Erythroblast (primary cell): Measurements from ENCODE around the gene SV2C.

ENCODE experiments used
- DNase-seq, 2 experiments: peaks; one replicate each; lab custom pipeline; 2025; lab: John Stamatoyannopoulos, UW
- GATA1 ChIP-seq: IDR thresholded peaks from 2 replicates; pipeline ENCODE4 v1.6.1; 2011; ENCODE audit warnings: low read depth, mild to moderate bottlenecking, control low read depth, low read length, moderate library complexity
- POLR2A ChIP-seq: IDR thresholded peaks from 2 replicates; pipeline ENCODE4 v1.6.1; 2011; ENCODE audit warnings: mild to moderate bottlenecking, low read length

Gene SV2C

GRCh38 chr5:76125888-76126287 lies 42.7 kb downstream of the SV2C start:
- DNase-seq = no peak
- TF ChIP-seq GATA1 (no peak), POLR2A (no peak)

- DNase-seq = no peak
- no peak for TF ChIP-seq POLR2A
- TF ChIP-seq GATA1 = no peak
These were observed 50.8 kb downstream of the SV2C start for GRCh38 chr5:76134003-76134402.

GRCh38 chr5:76134646-76135045 lies 51.5 kb downstream of the SV2C start:
- TF ChIP-seq POLR2A (no peak), GATA1 (no peak)
- no peak for DNase-seq

- TF ChIP-seq POLR2A (no peak), GATA1 (no peak)
- DNase-seq = no peak
These were observed 54.8 kb downstream of the SV2C start for GRCh38 chr5:76137887-76138542.

- DNase-seq = no peak
- TF ChIP-seq POLR2A (no peak), GATA1 (no peak)
These were observed 60.7 kb downstream of the SV2C start for GRCh38 chr5:76143884-76144283.

GRCh38 chr5:76144513-76145274 lies 61.5 kb downstream of the SV2C start:
- no peak for DNase-seq
- TF ChIP-seq GATA1 (no peak), POLR2A (no peak)

GRCh38 chr5:76145945-76146344 lies 62.8 kb downstream of the SV2C start:
- peak; percentile 52 to 59 for DNase-seq
- no peak for TF ChIP-seq GATA1
- TF ChIP-seq POLR2A = no peak

GRCh38 chr5:76149636-76150035 lies 66.5 kb downstream of the SV2C start:
- no peak for DNase-seq
- TF ChIP-seq GATA1 = no peak
- no peak for TF ChIP-seq POLR2A

- TF ChIP-seq POLR2A (no peak), GATA1 (no peak)
- no peak for DNase-seq
These were observed 69.0 kb downstream of the SV2C start for GRCh38 chr5:76152161-76152560.

- DNase-seq = no peak
- TF ChIP-seq GATA1 (no peak), POLR2A (no peak)
These were observed 69.5 kb downstream of the SV2C start for GRCh38 chr5:76152700-76153099.

GRCh38 chr5:76153271-76153670 lies 70.1 kb downstream of the SV2C start:
- TF ChIP-seq GATA1 (no peak), POLR2A (no peak)
- no peak for DNase-seq

GRCh38 chr5:76154009-76154690 lies 71.0 kb downstream of the SV2C start:
- TF ChIP-seq POLR2A (no peak), GATA1 (no peak)
- no peak for DNase-seq

- no peak for DNase-seq
- TF ChIP-seq POLR2A = no peak
- TF ChIP-seq GATA1 = no peak
These were observed 72.4 kb downstream of the SV2C start for GRCh38 chr5:76155536-76155935.

GRCh38 chr5:76162335-76162734 lies 79.2 kb downstream of the SV2C start:
- DNase-seq = no peak
- no peak for TF ChIP-seq POLR2A
- no peak for TF ChIP-seq GATA1
